SK-N-SH treated with all-trans-retinoic acid at 6 μM for 48 hours (cell line): ENCODE measurements around the gene IGSF22.

Source experiments
- GLIS3 ChIP-seq: fragments of 250-450 bp; sonication (Bioruptor Pico); IDR thresholded peaks from 2 replicates; pipeline ENCODE4 v1.5.0; 2020; ENCODE audit warnings: mild to moderate bottlenecking, moderate library complexity
- RARB ChIP-seq: fragments of 250-450 bp; sonication (Bioruptor Pico); IDR thresholded peaks from 2 replicates; pipeline ENCODE4 v1.8.0; 2021; ENCODE audit warnings: mild to moderate bottlenecking, moderate library complexity

- TF ChIP-seq GLIS3 (CRISPR knock-in tag) (no peak), RARB (CRISPR knock-in tag) (no peak)
Observed at GRCh38 chr11:18700872-18701271, 25.1 kb downstream of the IGSF22 start.
